Gastrocnemius medialis (tissue), 4 donors: ENCODE measurements around the gene CR1. TPM values are rescaled to one million over a fixed set of nuclear protein-coding genes. Genes with fewer than 3 reads are reported as not detected.
"Not testable (repeated sequence)": the region's sequence is repeated elsewhere in the genome, so short reads cannot be mapped to it uniquely, and the experiment has no call there.

Experiments
- ATAC-seq, 2 donors: fragments of 150-250 bp; one replicate each; pipeline ENCODE4 v1.9.1; 2016
- DNase-seq, 2 donors: peaks; one replicate each; pipeline ENCODE4 v3.0.0-alpha.2; 2019
- H3K27ac ChIP-seq, 4 donors: fragments of 200-600 bp; sonication (generic); 1 replicate in 1 of 4; 2 replicates in 3 of 4; pipeline ENCODE4 v1.5.1; 2016 to 2018; ENCODE audit warnings: mild to moderate bottlenecking in 2 of 4, moderate library complexity in 1 of 4
- H3K27me3 ChIP-seq, 3 donors: fragments of 200-600 bp; sonication (generic) in 2 of 3; 1 replicate in 1 of 3; 2 replicates in 2 of 3; pipeline versions ENCODE4 v1.5.1 to v1.6.0; 2016 to 2019; ENCODE audit warnings: mild to moderate bottlenecking in 1 of 3, moderate library complexity in 1 of 3
- H3K36me3 ChIP-seq, 2 donors: fragments of 200-600 bp; sonication (generic) in 1 of 2; one replicate each; pipeline ENCODE4 v1.5.1; 2017 to 2018
- H3K4me1 ChIP-seq, 2 donors: fragments of 200-600 bp; sonication (generic) in 1 of 2; one replicate each; pipeline ENCODE4 v1.5.1; 2016 to 2017; ENCODE audit warnings: mild to moderate bottlenecking in 2 of 2
- H3K4me3 ChIP-seq, 4 donors: fragments of 200-600 bp; sonication (generic) in 3 of 4; 1 replicate in 1 of 4; 2 replicates in 3 of 4; pipeline ENCODE4 v1.5.1; 2016 to 2019; ENCODE audit warnings: mild to moderate bottlenecking in 2 of 4
- H3K9me3 ChIP-seq, 3 donors: fragments of 200-600 bp; sonication (generic) in 2 of 3; 1 replicate in 1 of 3; 2 replicates in 2 of 3; pipeline ENCODE4 v1.5.1; 2016 to 2019
- POLR2A ChIP-seq, 2 donors: fragments of 450-650 bp; IDR thresholded peaks; one replicate each; pipeline ENCODE4 v1.6.1; 2017; ENCODE audit warnings: antibody characterized with exemption in 2 of 2, mild to moderate bottlenecking in 2 of 2, moderate library complexity in 2 of 2
- in situ Hi-C, 4 donors: fragments of 200-750 bp; cut with MboI; loops; one replicate each; pipeline versions ENCODE4 v1.15.0 to v1.8.0; 2017; ENCODE audit warnings: low sequenced_read_pairs in 4 of 4
- intact Hi-C: fragments of 100-400 bp; cut with DNase I; formaldehyde crosslinking; loops from one replicate; pipeline ENCODE4 v1.15.1; 2023; ENCODE audit warnings: low total_unique reads
- total RNA-seq, 4 donors: library from RNA; depleted of rRNA; stranded (reverse); fragments of >200 nt; gene quantifications; one replicate each; pipeline versions ENCODE4 v1.1.0 to v1.2.3, GENCODE V29; 2016
- TF ChIP-seq, protein P1 (sequence below), 5 experiments: fragments of 450-650 bp in 3 of 5; fragments of 200-600 bp in 2 of 5; sonication (generic) in 2 of 5; IDR thresholded peaks in 4 of 5; conservative IDR thresholded peaks in 1 of 5; 1 replicate in 4 of 5; 2 replicates in 1 of 5; pipeline ENCODE4 v1.5.1; 2016 to 2019; ENCODE audit warnings: antibody characterized with exemption in 5 of 5, mild to moderate bottlenecking in 3 of 5, moderate library complexity in 3 of 5

The CR1 gene
- total RNA-seq, 4 donors from 2014 or later, result 0.66 to 2.4 (median 1.7) TPM

DNA sequence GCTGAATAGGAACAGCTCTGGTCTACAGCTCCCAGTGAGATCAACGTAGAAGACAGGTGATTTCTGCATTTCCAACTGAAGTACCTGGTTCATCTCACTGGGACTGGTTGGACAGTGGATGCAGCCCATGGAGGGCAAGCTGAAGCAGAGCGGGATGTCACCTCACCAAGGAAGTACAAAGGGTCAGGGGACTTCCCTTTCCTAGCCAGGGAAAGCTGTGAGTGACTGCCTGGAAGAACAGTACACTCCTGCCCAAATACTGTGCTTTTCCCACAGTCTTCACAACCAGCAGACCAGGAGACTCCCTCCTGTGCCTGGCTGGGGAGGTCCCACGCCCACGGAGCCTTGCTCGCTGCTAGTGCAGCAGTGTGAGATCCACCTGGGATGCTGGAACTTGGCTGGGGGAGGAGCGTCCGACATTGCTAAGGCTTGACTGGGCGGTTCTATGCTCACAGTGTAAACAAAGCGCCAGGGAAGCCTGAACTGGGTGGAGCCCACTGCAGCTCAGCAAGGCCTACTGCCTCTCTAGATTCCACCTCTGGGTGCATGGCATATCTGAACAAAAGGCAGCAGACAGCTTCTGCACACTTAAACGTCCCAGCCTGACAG lies 163.7 kb downstream of the CR1 start:
- no peaks in the 10 kb centered on the region for H3K36me3 ChIP-seq
- no peak for ATAC-seq
- no peaks in the 10 kb centered on the region for H3K4me1 ChIP-seq
- intact Hi-C loops (no loop called here), in situ Hi-C loops (no loop called here)
- no peak overlapping the region for H3K27ac ChIP-seq
- no peak overlapping the region for H3K4me3 ChIP-seq
- H3K27me3 ChIP-seq, result no peaks in the 10 kb centered on the region
- H3K9me3 ChIP-seq, result no peaks in the 10 kb centered on the region
- TF ChIP-seq, protein P1, sequence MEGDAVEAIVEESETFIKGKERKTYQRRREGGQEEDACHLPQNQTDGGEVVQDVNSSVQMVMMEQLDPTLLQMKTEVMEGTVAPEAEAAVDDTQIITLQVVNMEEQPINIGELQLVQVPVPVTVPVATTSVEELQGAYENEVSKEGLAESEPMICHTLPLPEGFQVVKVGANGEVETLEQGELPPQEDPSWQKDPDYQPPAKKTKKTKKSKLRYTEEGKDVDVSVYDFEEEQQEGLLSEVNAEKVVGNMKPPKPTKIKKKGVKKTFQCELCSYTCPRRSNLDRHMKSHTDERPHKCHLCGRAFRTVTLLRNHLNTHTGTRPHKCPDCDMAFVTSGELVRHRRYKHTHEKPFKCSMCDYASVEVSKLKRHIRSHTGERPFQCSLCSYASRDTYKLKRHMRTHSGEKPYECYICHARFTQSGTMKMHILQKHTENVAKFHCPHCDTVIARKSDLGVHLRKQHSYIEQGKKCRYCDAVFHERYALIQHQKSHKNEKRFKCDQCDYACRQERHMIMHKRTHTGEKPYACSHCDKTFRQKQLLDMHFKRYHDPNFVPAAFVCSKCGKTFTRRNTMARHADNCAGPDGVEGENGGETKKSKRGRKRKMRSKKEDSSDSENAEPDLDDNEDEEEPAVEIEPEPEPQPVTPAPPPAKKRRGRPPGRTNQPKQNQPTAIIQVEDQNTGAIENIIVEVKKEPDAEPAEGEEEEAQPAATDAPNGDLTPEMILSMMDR (IDR thresholded peaks at IDR 0.05 in 4 of 5, conservative IDR thresholded peaks at IDR 0.05 in 1 of 5), result no peak
- no peak for TF ChIP-seq POLR2A (IDR thresholded peaks at IDR 0.05)
- no peak for DNase-seq

DNA sequence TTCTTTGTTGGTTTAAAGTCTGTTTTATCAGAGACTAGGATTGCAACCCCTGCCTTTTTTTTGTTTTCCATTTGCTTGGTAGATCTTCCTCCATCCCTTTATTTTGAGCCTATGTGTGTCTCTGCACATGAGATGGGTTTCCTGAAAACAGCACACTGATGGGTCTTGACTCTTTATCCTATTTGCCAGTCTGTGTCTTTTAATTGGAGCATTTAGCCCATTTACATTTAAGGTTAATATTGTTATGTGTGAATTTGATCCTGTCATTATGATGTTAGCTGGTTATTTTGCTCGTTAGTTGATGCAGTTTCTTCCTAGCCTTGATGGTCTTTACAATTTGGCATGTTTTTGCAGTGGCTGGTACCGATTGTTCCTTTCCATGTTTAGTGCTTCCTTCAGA lies 165.5 kb downstream of the CR1 start:
- DNase-seq, H3K9me3 ChIP-seq, H3K4me1 ChIP-seq, in situ Hi-C loops, H3K27me3 ChIP-seq, H3K27ac ChIP-seq, ATAC-seq, intact Hi-C loops, H3K4me3 ChIP-seq, H3K36me3 ChIP-seq: not testable (repeated sequence)

DNA sequence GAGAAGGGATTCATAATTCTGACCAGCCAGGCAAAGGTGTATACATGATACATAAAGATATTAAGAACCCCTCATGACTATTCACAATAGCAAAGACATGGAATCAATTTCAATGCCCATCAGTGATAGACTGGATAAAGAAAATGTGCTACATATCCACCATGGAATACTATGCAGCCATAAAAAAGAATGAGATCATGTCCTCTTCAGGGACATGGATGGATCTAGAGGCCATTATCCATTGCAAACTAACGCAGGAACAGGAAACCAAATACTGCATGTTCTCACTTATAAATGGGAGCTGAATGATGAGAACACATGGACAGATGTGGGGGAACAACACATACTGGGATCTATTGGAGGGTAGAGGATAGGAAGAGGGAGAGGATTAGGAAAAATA lies 170.4 kb downstream of the CR1 start:
- Histone ChIP-seq H3K9me3 (no peaks in the 10 kb centered on the region), H3K4me1 (no peaks in the 10 kb centered on the region), H3K4me3 (no peak overlapping the region), H3K27me3 (peaks cover 33 to 55% (median 39%) of the 10 kb centered on the region in 3 donors), H3K27ac (no peak overlapping the region), H3K36me3 (no peaks in the 10 kb centered on the region)
- ATAC-seq (no peak), DNase-seq (no peak)
- intact Hi-C loops, result no loop called here
- in situ Hi-C loops, result no loop called here
- TF ChIP-seq, protein P1 (IDR thresholded peaks at IDR 0.05 in 4 of 5, conservative IDR thresholded peaks at IDR 0.05 in 1 of 5), result no peak
- no peak for TF ChIP-seq POLR2A (IDR thresholded peaks at IDR 0.05)

DNA sequence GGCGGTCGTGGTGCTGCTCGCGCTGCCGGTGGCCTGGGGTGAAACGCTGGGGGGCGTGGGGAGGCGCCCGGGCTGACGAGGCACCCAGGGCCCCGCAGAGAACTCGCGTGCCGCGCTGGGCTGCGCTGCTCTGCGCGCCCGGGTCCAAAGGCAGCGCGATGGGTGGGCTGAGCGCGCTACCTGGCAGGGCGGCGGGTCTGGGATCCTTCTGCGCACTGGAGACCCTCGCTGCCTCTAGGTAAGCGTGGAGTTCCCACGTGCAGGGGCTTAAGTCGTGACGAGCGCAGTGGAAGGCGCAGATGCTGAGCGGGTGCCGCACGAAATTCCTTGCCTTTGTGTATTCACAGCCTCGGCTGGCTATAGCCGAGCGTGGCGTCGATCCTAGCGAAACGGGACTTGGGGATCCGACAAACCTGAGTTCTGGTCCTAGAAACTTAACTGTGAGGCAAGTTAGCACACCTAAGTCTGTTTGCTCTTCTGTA lies 173.6 kb downstream of the CR1 start:
- in situ Hi-C loops, result no loop called here
- H3K9me3 ChIP-seq, result no peaks in the 10 kb centered on the region
- peak overlapping the region in 1 of 4 donors; percentile 6 for H3K4me3 ChIP-seq
- H3K36me3 ChIP-seq, result no peaks in the 10 kb centered on the region
- H3K27ac ChIP-seq, result no peak overlapping the region
- no peak for ATAC-seq
- no peak for DNase-seq
- TF ChIP-seq, protein P1 (IDR thresholded peaks at IDR 0.05 in 4 of 5, conservative IDR thresholded peaks at IDR 0.05 in 1 of 5), result no peak
- TF ChIP-seq POLR2A (IDR thresholded peaks at IDR 0.05), result no peak
- intact Hi-C loops, result no loop called here
- H3K4me1 ChIP-seq, result no peaks in the 10 kb centered on the region
- H3K27me3 ChIP-seq, result peaks cover 33 to 62% (median 46%) of the 10 kb centered on the region in 3 donors

DNA sequence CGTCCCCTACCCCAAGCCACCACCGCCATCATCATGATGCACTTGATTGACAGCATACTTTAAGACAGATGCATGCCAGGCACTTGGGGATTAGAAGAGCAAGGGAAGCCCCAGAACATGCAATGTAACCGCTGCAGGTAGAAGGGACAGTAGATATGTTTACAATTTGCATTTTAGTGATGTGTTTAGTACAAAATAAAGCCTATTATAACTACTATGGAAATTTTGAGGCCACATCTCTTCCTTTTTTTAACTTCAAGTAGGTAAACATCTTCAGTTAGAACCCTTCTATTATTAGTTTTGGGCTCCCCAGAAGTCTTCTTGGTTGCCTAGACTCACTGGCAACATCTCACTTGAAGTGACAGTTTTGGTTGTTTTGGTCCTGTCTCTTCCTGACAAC lies 174.2 kb downstream of the CR1 start:
- ATAC-seq, result no peak
- in situ Hi-C loops, result no loop called here
- Histone ChIP-seq H3K4me3 (no peak overlapping the region), H3K4me1 (no peaks in the 10 kb centered on the region), H3K27me3 (peaks cover 33 to 62% (median 46%) of the 10 kb centered on the region in 3 donors), H3K9me3 (no peaks in the 10 kb centered on the region), H3K27ac (no peak overlapping the region), H3K36me3 (no peaks in the 10 kb centered on the region)
- intact Hi-C loops, result no loop called here
- no peak for DNase-seq
- TF ChIP-seq POLR2A (IDR thresholded peaks at IDR 0.05), result no peak
- TF ChIP-seq, protein P1 (IDR thresholded peaks at IDR 0.05 in 4 of 5, conservative IDR thresholded peaks at IDR 0.05 in 1 of 5), result no peak
